ENCODE results near the gene ADGRD1. TPM values are rescaled to one million over a fixed set of nuclear protein-coding genes. Genes with fewer than 3 reads are reported as not detected.

Gene ADGRD1
- total and polyA plus RNA-seq, 8 donors, result 1.4 to 7.3 (median 5.2) TPM

GRCh38 chr12:131119936-131120335, 166.2 kb downstream of the ADGRD1 start:
- no peak for TF ChIP-seq CTCF (IDR thresholded peaks at IDR 0.05)
- H3K4me3 ChIP-seq, result no peak overlapping the region
- H3K9me3 ChIP-seq, result no peaks in the 10 kb centered on the region
- H3K36me3 ChIP-seq, result no peaks in the 10 kb centered on the region
- no peak overlapping the region for H3K27ac ChIP-seq
- no peaks in the 10 kb centered on the region for H3K27me3 ChIP-seq
- no peak for FAIRE-seq
- intact Hi-C loops (cut with DNase I), result no loop called here
- 88 to 94% methylated on average over 8 of the region's 8 CpGs for WGBS, 2 donors
- DNase-seq, result peak in 1 of 6 donors; percentile 19
- H3K4me1 ChIP-seq, result no peaks in the 10 kb centered on the region
- no peak for ATAC-seq

GRCh38 chr12:131120831-131121271, 167.1 kb downstream of the ADGRD1 start:
- no peaks in the 10 kb centered on the region for H3K36me3 ChIP-seq
- no peak overlapping the region for H3K27ac ChIP-seq
- intact Hi-C loops (cut with DNase I), result no loop called here
- TF ChIP-seq CTCF (IDR thresholded peaks at IDR 0.05), result no peak
- DNase-seq, result no peak
- no peaks in the 10 kb centered on the region for H3K9me3 ChIP-seq
- 89% methylated on average over 25 of the region's 25 CpGs for WGBS, 2 donors
- H3K27me3 ChIP-seq, result no peaks in the 10 kb centered on the region
- no peak overlapping the region for H3K4me3 ChIP-seq
- FAIRE-seq, result no peak
- ATAC-seq, result no peak
- no peaks in the 10 kb centered on the region for H3K4me1 ChIP-seq

GRCh38 chr12:131121705-131122405, 168.1 kb downstream of the ADGRD1 start:
- no peak overlapping the region for H3K4me3 ChIP-seq
- no peaks in the 10 kb centered on the region for H3K9me3 ChIP-seq
- DNase-seq, result no peak
- no peaks in the 10 kb centered on the region for H3K36me3 ChIP-seq
- TF ChIP-seq CTCF (IDR thresholded peaks at IDR 0.05), result no peak
- no peak overlapping the region for H3K27ac ChIP-seq
- ATAC-seq, result no peak
- WGBS, 2 donors, result 86 to 88% methylated on average over 30 of the region's 30 CpGs
- no peaks in the 10 kb centered on the region for H3K4me1 ChIP-seq
- H3K27me3 ChIP-seq, result no peaks in the 10 kb centered on the region
- FAIRE-seq, result no peak
- intact Hi-C loops (cut with DNase I), result no loop called here

GRCh38 chr12:131122631-131123030, 168.9 kb downstream of the ADGRD1 start:
- H3K27me3 ChIP-seq, result no peaks in the 10 kb centered on the region
- WGBS, 2 donors, result 92 to 96% methylated on average over 6 to 7 of the region's 7 CpGs
- no peak for TF ChIP-seq CTCF (IDR thresholded peaks at IDR 0.05)
- H3K4me1 ChIP-seq, result no peaks in the 10 kb centered on the region
- H3K36me3 ChIP-seq, result no peaks in the 10 kb centered on the region
- no peaks in the 10 kb centered on the region for H3K9me3 ChIP-seq
- H3K27ac ChIP-seq, result no peak overlapping the region
- ATAC-seq (no peak), FAIRE-seq (no peak), DNase-seq (no peak)
- intact Hi-C loops (cut with DNase I), result no loop called here
- no peak overlapping the region for H3K4me3 ChIP-seq

GRCh38 chr12:131123817-131124216, 170.1 kb downstream of the ADGRD1 start:
- 83 to 92% methylated on average over 10 of the region's 10 CpGs for WGBS, 2 donors
- FAIRE-seq (no peak), DNase-seq (no peak)

More at GRCh38 chr12:131123817-131124216, 170.1 kb downstream of the ADGRD1 start:
- ATAC-seq, result no peak
- Histone ChIP-seq H3K9me3 (no peaks in the 10 kb centered on the region), H3K36me3 (no peaks in the 10 kb centered on the region), H3K4me1 (no peaks in the 10 kb centered on the region), H3K27ac (no peak overlapping the region), H3K27me3 (no peaks in the 10 kb centered on the region), H3K4me3 (no peak overlapping the region)
- no peak for TF ChIP-seq CTCF (IDR thresholded peaks at IDR 0.05)
- intact Hi-C loops (cut with DNase I), result no loop called here

Data from pancreas (tissue), 10 donors.